GM12873 (cell line): ENCODE measurements around the gene NPC1.

Experiments
- TF ChIP-seq, protein P1 (sequence below): IDR thresholded peaks from 2 replicates; pipeline ENCODE4 v1.5.1; 2012; ENCODE audit warnings: low read depth, mild to moderate bottlenecking, moderate library complexity, low read length, control low read depth; ENCODE audit not compliant: insufficient read depth; ENCODE audit errors: missing control alignments

Gene NPC1

GRCh38 chr18:23499291-23499781 is 87.0 kb downstream of the NPC1 start:
- TF ChIP-seq, protein P1, sequence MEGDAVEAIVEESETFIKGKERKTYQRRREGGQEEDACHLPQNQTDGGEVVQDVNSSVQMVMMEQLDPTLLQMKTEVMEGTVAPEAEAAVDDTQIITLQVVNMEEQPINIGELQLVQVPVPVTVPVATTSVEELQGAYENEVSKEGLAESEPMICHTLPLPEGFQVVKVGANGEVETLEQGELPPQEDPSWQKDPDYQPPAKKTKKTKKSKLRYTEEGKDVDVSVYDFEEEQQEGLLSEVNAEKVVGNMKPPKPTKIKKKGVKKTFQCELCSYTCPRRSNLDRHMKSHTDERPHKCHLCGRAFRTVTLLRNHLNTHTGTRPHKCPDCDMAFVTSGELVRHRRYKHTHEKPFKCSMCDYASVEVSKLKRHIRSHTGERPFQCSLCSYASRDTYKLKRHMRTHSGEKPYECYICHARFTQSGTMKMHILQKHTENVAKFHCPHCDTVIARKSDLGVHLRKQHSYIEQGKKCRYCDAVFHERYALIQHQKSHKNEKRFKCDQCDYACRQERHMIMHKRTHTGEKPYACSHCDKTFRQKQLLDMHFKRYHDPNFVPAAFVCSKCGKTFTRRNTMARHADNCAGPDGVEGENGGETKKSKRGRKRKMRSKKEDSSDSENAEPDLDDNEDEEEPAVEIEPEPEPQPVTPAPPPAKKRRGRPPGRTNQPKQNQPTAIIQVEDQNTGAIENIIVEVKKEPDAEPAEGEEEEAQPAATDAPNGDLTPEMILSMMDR: no peak

GRCh38 chr18:23498877-23499276 is 87.4 kb downstream of the NPC1 start:
- TF ChIP-seq, protein P1: peak; percentile 97

- TF ChIP-seq, protein P1: no peak
Observed at GRCh38 chr18:23498117-23498516, 88.2 kb downstream of the NPC1 start.

DNA sequence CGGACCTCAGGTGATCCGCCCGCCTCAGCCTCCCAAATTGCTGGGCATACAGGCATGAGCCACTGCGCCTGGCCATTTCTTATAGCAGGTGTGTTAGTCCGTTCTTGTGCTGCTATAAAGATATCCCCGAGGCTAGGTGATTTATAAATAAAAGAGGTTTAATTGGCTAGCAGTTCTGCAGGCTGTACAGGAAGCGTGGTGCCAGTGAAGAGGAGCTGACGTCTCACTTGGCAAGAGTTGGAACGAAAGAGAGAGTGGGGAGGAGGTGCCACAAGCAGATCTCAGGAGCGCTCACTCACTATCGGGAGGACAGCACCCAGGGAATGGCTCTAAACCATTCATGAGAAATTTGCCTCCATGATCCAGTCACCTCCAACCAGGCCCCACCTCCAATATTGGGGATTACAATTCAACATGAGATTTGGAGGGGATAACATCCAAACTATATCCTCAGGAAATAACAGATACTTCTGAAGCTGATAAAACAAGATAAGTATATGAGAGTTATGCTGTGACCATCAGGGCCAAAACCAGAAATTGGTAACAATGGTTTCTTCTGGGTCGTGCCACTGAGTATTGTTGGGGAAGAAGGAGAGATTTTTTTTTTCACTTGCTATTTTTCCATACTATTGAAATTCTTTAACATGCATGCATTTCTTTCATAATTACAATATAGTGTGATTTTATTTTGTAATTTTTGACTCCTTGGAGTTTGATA is 90.4 kb downstream of the NPC1 start:
- TF ChIP-seq, protein P1: no peak

- TF ChIP-seq, protein P1: no peak
Observed at GRCh38 chr18:23494992-23495391, 91.3 kb downstream of the NPC1 start.

GRCh38 chr18:23493654-23494053 is 92.7 kb downstream of the NPC1 start:
- TF ChIP-seq, protein P1: no peak

GRCh38 chr18:23487738-23488570 is 98.4 kb downstream of the NPC1 start:
- TF ChIP-seq, protein P1: no peak
